ENCODE measurements around the gene BOLA2B.
A peak's percentile ranks its signal among the peaks of the same experiment; 100 is the strongest.
"Not testable (repeated sequence)": the region's sequence is repeated elsewhere in the genome, so short reads cannot be mapped to it uniquely, and the experiment has no call there.

The BOLA2B gene

DNA sequence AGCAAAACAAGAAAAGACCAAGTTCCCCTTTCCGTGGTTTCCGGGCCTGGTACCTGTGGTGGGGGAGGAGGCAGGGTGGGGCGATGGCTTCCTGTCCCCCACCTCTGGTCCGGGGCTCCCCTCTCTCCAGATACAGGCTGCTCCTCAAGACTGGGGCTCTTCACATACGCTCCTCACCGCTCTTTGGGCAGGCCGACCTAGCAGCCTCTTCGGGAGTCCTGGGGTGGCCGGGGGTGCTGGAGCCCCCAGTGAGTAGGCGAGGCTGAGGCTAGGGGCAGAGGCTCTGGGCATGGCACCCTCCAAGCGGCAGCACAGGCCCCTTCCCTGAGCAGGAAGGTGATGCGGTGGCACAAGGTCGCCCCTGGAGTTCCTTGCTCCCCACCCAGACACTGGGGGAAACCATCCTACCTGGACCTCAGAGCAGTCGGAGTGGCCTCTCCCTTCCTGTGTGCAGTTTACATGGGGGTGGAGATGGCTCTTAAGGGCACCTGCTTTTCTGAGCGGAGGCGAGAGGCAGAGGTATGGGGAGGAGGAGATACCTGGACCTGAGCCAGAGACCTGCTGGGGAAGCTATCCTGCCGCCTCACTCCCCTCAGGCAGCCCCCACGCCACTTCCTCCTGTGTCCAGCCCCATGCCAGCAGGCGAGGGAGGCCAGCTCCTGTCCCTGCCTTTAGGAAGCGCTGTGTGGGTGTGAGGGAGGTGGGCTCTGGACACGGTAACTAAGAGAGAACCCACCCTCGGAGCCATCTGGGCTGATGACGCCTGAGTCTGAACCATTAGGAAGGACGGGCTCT is 9.2 kb downstream of the BOLA2B start:
- DNase-seq (ENCODE audit: low read depth), result peak; percentile 59

DNA sequence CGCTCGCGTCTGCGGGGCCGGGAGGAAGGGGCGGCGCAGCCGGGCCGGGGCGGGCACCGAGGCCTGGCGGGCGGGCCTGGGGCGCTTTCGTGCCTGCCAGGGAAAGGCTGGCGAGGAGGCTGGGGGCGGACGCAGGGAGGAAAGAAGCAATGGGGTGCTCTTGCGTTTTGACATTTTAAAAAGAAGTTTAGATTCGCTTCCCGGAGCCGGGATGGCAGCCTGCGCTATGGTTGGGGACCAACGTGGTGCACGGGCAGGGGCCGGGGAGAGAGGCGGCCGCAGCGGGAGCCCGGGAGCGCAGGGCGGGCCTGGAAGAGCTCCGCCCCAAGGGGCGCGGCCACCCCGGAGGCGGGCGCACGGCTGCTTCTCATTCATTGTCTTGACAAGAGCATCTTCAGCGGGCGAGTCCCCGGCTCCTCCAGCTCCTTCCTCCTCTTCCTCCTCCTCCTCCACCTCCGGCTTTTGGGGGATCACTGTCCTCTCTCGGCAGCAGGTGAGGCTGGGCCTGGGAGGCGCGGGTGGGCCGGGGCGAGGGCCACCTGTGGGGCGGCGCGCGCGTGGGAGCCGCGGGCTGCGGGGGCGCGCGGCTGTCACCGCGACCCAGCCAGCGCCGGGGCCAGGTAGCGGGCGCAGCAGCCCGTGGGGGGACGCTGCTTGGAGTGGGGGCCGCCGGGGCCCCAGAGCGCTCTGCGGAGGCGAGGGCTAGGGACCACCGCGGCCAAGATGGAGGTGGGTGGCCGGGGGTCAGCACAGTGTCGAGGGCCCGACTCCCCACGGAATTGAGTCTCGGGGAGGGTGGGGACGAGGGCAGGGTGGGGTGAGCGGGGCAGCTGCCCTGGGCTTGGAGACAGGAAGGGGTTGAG is 10.0 kb downstream of the BOLA2B start, which contains the start of gene CORO1A:
CORO1A (plus strand) TSS at position 370 of the 863 bp plus-strand sequence. CDS start 1,608 bp downstream, outside the sequence.
- peak; percentile 70 for DNase-seq (ENCODE audit: low read depth)

DNA sequence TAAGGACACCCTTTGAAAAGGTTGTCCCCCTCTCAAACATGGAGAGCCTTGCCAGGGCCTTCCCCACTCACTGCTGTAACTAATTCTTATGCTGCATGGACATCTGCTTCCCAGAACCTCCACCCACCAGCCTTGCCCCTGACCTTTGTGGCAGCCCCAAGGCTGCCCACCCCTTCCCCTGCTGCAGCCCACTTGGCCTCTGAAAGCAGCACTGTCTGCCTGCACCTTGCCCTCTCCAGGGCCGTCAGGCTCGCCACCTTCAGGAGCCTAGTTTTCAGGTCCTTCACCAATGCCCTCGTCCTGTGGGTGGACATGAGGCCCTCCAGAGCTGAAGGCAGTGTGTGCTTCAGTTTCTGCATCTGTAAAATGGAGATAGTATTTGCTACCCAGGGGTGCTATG is 12.7 kb downstream of the BOLA2B start:
- no peak for DNase-seq (ENCODE audit: low read depth)

DNA sequence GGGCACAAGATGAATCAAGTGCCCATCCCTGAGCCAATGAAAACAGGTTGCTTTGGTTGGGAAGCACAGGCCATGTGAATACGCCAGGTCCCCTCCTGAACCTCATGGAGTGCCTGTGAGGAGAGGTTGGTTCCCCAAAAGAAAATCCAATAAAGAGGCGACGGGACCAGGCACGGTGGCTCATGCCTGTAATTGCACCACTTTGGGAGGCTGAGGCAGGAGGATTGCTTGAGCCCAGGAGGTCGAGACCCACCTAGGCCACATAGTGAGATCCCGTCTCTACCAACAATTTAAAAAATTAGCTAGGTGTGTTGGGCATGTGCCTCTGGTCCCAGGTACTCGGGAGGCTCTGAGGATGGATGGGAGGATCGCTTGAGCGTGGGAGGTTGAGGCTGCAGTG is 13.5 kb downstream of the BOLA2B start:
- DNase-seq (ENCODE audit: low read depth), result no peak

DNA sequence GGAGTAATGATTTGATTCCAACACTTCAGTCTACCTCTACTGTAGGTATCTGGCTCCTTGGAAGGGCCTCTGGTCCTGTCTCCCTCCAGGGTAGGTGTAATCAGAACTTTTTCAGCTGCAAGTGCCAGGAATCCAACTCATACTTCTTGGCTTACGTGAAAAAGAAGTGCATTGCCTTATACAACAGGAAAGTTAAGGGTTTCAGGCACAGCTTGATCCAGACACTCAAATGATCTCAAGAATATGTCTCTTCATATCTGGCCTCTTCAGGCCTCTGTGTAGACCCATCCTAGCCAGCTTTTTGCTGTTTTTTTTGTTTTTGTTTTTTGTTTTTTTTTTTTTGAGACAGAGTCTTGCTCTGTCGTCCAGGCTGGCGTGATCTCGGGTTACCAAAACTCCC is 14.3 kb downstream of the BOLA2B start:
- no peak for DNase-seq (ENCODE audit: low read depth)

DNA sequence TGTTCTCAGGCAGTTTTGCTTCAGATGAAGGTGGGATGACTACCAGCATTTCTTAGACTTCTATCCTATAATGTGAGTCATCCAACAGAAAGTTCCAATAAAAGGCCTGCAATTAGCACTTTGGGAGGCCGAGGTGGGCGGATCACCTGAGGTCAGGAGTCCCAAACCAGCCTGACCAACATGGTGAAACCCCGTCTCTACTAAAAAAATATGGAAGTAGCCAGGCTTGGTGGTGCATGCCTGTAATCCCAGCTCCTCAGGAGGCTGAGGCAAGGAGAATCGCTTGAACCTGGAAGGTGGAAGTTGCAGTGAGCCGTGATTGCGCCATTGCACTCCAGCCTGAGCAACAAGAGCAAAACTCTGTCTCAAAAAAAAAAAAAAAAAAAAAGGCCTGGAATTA is 16.6 kb downstream of the BOLA2B start:
- DNase-seq (ENCODE audit: low read depth), result not testable (repeated sequence)

DNA sequence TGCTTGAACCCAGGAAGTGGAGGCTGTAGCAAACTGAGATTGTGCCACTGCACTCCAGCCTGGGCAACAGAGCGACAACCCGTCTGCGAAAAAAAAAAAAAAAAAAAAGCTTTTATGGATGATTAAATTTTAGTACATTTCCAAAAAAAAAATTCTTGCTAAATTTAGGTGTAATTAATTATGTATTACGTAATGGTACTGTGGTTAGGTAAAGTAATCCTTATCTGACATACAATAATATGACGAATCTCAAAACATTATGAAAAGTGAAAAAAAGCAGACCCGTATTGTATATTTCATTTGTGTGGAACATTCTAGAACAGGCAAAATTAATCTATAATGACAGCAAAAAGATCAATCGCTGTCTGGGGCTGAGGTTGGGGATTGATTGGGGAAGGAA is 20.4 kb downstream of the BOLA2B start:
- DNase-seq (ENCODE audit: low read depth), result no peak

DNA sequence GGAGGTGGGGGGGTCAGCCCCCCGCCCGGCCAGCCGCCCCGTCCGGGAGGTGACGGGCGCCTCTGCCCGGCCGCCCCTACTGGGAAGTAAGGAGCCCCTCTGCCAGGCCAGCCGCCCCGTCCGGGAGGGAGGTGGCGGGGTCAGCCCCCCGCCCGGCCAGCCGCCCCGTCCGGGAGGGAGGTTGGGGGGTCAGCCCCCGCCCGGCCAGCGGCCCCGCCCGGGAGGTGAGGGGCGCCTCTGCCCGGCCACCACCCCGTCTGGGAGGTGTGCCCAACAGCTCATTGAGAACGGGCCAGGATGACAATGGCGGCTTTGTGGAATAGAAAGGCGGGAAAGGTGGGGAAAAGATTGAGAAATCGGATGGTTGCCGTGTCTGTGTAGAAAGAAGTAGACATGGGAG is 23.3 kb downstream of the BOLA2B start:
- not testable (repeated sequence) for DNase-seq (ENCODE audit: low read depth)

DNA sequence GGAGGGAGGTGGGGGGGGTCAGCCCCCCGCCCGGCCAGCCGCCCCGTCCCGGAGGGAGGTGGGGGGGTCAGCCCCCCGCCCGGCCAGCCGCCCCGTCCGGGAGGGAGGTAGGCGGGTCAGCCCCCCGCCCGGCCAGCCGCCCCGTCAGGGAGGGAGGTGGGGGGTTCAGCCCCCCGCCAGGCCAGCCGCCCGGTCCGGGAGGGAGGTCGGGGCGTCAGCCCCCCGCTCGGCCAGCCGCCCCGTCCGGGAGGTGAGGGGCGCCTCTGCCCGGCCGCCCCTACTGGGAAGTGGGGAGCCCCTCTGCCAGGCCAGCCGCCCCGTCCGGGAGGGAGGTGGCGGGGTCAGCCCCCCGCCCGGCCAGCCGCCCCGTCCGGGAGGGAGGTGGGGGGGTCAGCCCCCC is 24.1 kb downstream of the BOLA2B start:
- DNase-seq (ENCODE audit: low read depth), result not testable (repeated sequence)

DNA sequence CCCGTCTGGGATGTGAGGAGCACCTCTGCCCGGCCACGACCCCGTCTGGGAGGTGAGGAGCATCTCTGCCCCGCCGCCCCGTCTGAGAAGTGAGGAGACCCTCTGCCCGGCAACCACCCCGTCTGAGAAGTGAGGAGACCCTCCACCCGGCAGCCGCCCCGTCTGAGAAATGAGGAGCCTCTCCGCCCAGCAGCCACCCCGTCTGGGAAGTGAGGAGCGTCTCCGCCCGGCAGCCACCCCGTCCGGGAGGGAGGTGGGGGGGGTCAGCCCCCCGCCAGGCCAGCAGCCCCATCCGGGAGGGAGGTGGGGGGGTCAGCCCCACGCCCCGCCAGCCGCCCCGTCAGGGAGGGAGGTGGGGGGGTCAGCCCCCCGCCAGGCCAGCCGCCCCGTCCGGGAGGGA is 24.7 kb downstream of the BOLA2B start:
- not testable (repeated sequence) for DNase-seq (ENCODE audit: low read depth)

DNA sequence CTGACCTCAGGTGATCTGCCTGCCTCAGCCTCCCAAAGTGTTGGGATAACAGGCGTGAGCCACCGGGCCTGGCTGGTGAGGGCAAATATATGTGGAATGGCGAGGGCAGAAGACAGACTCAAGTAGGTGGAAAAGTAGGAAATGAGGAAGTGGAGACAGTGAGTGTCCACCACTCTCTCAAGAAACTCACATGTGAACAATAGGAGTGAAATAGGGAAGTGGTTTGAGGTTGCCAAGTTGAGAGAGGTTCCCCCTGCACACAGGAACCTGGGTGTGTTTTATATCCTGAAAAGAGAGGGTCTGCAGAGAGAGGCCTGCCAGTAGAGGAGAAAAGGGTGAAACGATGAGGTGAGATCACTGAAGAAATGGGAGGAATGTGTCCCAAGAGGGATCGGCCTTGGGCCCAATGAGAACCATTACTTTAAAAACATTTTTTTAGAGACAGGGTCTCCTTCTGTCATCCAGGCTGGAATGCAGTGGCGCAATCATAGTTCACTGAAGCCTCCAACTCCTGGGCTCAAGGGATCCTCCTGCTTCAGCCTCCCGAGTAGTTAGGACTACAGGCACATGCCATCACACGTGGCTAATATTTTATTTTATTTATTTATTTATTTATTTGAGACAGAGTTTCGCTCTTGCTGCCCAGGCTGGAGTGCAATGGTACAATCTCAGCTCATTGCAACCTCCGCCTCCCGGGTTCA is 27.1 kb downstream of the BOLA2B start:
- DNase-seq (ENCODE audit: low read depth), result no peak

DNA sequence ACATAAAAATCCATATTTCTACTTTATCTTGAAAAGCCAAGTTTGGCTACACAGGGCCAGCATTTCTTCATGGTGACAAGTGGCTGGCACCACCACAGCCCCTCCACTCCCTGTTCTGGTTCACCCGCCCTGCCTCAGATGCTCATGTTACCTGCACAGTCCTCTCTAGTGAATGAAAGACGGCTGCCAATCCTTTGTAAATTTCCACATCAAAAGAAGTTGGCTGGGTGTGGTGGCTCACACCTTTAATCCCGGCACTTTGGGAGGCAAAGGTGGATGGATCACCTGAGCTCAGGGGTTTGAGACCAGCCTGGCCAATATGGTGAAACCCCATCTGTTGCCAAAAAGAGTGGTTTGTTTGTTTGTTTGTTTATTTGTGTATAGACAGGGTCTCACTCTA is 29.9 kb downstream of the BOLA2B start:
- no peak for DNase-seq (ENCODE audit: low read depth)

DNA sequence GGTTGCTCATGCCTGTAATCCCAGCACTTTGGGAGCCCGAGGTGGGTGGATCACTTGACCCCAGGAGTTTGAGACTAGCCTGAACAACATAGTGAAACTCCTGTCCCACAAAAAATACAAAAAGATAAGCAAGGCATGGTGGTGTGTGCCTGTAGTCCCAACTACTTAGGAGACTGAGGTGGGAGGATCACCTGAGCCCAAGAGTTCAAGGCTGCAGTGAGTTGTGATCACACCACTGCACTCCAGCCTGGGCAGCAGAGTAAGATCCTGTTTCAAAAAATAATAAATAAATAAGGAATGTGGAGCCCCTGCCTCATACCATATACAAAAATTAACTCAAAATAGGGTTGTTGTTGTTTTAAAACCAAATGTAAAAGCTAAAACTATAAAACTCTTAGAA is 36.3 kb downstream of the BOLA2B start:
- no peak for DNase-seq (ENCODE audit: low read depth)

DNA sequence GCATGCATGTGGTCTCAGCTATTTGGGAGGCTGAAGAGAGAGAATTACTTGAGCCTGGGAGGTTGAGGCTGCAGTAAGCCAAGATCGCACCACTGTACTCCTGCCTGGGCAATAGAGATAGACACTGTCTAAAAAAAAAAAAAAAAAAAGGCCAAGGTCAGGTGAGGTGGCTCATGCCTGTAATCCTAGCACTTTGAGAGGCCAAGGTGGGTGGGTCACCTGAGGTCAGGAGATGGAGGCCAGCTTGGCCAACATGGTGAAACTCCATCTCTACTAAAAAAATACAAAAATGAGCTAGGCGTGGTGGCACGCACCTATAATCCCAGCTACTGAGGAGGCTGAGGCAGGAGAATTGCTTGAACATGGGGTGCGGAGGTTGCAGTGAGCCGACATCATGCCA is 38.3 kb downstream of the BOLA2B start:
- no peak for DNase-seq (ENCODE audit: low read depth)

DNA sequence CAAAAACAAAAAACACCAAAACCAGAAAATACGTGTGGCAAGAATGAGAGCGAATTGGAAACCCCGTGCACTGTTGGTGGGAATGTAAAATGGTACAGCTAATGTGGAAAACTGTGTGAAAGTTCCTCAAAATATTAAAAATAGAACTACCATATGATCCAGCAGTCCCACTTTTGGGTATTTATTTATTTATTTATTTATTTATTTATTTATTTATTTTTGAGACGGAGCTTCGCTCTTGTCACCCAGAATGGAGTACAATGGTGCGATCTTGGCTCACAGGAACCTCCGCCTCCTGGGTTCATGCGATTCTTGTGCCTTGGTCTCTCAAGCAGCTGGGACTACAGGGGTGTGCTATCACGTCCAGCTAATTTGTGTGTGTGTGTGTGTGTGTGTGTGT is 40.9 kb downstream of the BOLA2B start:
- DNase-seq (ENCODE audit: low read depth), result no peak

DNA sequence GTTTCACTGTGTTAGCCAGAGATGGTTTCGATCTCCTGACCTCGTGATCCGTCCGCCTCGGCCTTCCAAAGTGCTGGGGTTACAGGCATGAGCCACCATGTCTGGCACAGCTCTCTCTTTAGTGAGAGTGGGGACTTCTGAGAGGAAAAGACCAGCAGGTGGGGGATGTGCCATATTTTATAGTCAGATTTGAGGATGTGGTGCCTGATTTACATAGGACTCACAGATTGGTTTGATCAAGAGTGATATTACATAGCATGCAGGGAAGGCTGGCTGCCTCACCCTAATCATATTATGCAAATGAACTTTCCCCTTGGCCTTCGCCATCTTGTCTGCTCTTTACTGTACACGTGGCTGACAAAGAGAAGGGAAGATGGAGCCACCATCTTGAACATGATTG is 42.4 kb downstream of the BOLA2B start:
- no peak for DNase-seq (ENCODE audit: low read depth)

DNA sequence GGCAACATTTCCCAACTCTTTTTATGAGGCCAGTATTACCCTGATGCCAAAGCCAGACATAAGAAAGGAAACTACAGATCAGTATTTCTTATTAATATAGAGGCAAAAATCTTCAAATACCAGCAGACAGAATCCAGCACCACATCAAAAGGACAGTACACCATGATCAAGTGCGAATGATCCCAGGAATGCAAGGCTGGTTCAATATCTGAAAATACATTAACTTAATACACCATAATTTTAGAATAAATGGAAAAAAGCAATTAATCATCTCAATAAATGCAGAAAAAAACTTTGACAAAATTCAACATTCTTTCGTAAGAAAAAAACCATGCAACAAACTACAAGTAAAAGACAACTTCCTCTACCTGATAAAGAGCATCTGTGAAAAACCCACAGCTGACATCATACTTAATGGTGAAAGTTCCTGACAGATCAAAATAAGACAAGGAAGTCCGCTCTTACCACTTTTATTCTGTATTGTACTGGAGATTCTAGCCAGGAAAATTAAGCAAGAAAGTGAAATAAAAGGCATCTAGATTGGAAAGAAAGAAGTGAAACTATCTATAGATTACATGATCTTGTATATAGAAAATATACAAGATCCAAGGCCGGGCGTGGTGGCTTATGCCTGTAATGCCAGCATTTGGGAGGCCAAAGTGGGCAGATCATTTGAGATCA is 44.1 kb downstream of the BOLA2B start:
- DNase-seq (ENCODE audit: low read depth), result no peak

DNA sequence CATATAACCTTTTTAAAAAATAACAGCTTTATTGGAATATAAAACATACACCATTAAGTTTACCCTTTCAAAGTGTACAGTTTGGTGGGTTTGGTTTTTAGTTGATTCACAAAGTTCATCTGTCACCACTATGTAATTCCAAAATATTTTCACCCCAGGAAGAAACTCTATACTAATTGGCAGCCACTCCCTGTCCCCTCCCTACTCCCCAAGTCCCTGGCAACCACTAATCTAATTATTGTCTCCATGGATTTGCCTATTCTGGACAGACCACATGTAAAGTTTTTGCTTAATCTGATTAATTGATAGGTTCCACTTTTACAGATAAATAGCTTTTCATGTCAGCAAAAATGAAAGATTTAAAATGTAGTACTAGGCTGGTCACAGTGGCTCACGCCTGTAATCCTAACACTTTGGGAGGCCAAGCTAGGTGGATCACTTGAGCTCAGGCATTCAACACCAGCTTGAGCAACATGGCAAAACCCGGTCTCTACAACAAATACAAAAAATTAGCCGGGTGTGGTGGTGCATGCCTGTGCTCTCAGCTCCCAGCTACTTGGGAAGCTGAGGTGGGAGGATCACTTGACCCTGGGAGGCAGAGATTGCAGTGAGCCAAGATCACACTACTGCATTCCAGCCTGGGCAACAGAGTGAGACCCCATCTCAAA is 45.5 kb downstream of the BOLA2B start:
- no peak for DNase-seq (ENCODE audit: low read depth)

DNA sequence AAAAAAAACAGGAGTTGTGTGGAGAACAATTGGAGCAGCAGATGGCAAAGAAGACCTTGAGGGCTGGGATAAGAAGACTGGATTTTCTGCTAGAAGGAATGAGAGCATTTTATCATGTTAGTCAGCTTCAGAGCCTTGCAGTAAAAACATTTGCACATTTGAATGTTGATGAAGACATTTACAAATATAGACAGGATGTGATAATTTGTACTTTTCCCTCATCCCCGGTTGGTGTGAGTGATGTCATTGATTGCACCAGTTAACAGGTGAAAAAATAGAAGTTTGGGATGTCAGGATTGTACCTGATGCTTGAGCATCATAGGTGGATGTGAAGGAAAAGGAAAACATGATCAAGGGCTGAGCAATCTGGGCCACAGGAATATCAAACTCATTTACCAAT is 47.8 kb downstream of the BOLA2B start:
- DNase-seq (ENCODE audit: low read depth), result no peak

DNA sequence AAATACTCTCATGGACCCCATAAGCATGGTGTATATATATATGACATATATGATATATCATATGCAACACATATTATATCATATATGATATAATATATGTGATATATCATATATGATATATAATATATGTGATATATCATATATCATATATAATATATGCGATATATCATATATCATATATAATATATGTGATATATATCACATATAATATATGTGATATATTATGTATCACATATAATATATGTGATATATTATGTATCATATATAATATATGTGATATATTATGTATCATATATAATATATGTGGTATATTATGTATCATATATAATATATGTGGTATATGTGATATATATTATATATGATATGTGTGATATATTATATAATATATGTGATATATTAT is 48.5 kb downstream of the BOLA2B start:
- no peak for DNase-seq (ENCODE audit: low read depth)

DNA sequence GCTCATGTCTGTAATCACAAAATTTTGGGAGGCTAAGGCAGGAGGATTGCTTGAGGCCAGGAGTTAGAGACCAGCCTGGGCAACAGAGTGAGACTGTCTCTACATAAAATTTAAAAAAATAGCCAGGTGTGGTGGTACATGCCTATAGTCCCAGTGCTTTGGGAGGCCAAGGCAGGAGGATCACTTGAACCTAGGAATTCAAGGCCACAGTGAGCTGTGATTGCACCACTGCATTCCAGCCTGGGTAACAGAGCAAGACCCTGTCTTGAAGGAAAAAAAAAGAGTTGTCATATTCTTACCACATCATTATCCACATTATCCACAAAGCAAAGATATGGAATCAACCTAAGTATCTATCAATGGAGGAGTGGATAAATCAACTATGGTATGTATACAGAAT is 49.4 kb downstream of the BOLA2B start:
- no peak for DNase-seq (ENCODE audit: low read depth)

DNA sequence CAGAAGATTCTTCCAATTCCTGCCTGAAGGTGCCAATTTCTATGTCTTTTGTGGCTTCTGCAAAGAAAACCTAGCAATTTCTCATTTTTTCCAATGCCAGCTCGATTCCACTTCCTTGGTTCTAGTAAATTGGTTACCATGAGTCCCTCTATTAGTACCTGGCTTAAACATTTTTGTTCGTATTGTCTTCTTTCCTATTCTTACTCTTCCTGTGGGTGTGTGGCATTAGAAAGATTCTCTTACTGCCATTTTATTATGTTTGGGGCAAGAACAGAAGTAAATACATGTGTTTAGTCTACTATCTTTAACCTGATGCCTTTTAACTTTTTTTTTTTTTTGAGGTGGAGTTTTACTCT is 50.1 kb downstream of the BOLA2B start:
- no peak for DNase-seq (ENCODE audit: low read depth)
